Measurements from ENCODE around the gene POMT1.

Gene POMT1

GRCh38 chr9:131522257-131523085 lies 19.8 kb downstream of the POMT1 start:
- no peak overlapping the region for H3K27ac ChIP-seq (ENCODE audit: low read length)
- peaks cover 92% of the 10 kb centered on the region for H3K36me3 ChIP-seq (ENCODE audit: insufficient read depth, low read length)

DNA sequence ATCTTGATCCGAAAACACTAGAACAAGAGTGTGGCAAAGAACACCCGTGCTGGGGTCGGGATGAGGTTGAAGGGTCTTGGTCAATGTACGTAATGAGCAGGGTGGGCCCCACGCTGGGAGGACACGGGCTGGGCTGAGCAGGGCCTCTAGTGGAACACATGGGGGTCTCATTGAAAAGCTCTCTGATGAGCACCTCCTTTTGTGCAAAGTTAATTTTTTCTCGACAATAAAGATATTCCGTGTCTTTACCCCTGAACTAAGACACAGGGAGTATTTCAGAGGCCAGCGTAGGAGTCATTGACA lies 20.3 kb downstream of the POMT1 start:
- no peaks in the 10 kb centered on the region for H3K9me3 ChIP-seq (ENCODE audit: insufficient read depth, low read length, severe bottlenecking)
- H3K36me3 ChIP-seq (ENCODE audit: insufficient read depth, low read length): peaks cover 92% of the 10 kb centered on the region
- no peak overlapping the region for H3K4me3 ChIP-seq (ENCODE audit: low read depth in 1 of 2, low read length in 2 of 2)
- TF ChIP-seq, protein P1, sequence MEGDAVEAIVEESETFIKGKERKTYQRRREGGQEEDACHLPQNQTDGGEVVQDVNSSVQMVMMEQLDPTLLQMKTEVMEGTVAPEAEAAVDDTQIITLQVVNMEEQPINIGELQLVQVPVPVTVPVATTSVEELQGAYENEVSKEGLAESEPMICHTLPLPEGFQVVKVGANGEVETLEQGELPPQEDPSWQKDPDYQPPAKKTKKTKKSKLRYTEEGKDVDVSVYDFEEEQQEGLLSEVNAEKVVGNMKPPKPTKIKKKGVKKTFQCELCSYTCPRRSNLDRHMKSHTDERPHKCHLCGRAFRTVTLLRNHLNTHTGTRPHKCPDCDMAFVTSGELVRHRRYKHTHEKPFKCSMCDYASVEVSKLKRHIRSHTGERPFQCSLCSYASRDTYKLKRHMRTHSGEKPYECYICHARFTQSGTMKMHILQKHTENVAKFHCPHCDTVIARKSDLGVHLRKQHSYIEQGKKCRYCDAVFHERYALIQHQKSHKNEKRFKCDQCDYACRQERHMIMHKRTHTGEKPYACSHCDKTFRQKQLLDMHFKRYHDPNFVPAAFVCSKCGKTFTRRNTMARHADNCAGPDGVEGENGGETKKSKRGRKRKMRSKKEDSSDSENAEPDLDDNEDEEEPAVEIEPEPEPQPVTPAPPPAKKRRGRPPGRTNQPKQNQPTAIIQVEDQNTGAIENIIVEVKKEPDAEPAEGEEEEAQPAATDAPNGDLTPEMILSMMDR (IDR thresholded peaks at IDR 0.05; ENCODE audit: borderline replicate concordance, extremely low read depth, low read length, poor library complexity, severe bottlenecking): no peak
- no peak for TF ChIP-seq EZH2 (IDR thresholded peaks at IDR 0.05; ENCODE audit: borderline replicate concordance, low read depth, low read length, severe bottlenecking)
- no peak overlapping the region for H3K27ac ChIP-seq (ENCODE audit: low read length)
- H3K27me3 ChIP-seq (ENCODE audit: insufficient read depth, low read length, poor library complexity): no peaks in the 10 kb centered on the region
- H4K20me1 ChIP-seq (ENCODE audit: insufficient read depth, low read length): peaks cover 7% of the 10 kb centered on the region; the same call in 1 of the 2 replicates
- no peak overlapping the region for H2AFZ ChIP-seq (ENCODE audit: low read depth, low read length)
- no peaks in the 10 kb centered on the region for H3K79me2 ChIP-seq (ENCODE audit: insufficient read depth, low read length)
- peak; percentile 13; the same call in 1 of the 3 replicates for ATAC-seq (ENCODE audit: insufficient read depth, low read depth)
- H3K4me1 ChIP-seq (ENCODE audit: insufficient read depth, low read length): no peaks in the 10 kb centered on the region
- DNase-seq: no peak
- H3K9ac ChIP-seq (ENCODE audit: low read depth, low read length): no peak overlapping the region
- H3K4me2 ChIP-seq (ENCODE audit: insufficient read depth, low read length): no peak overlapping the region

More at GRCh38 chr9:131522257-131523085, 19.8 kb downstream of the POMT1 start:
- Histone ChIP-seq H3K9ac (ENCODE audit: low read depth, low read length) (no peak overlapping the region), H3K4me3 (ENCODE audit: low read depth in 1 of 2, low read length in 2 of 2) (no peak overlapping the region), H3K9me3 (ENCODE audit: insufficient read depth, low read length, severe bottlenecking) (no peaks in the 10 kb centered on the region), H2AFZ (ENCODE audit: low read depth, low read length) (no peak overlapping the region), H3K4me1 (ENCODE audit: insufficient read depth, low read length) (no peaks in the 10 kb centered on the region), H3K27me3 (ENCODE audit: insufficient read depth, low read length, poor library complexity) (no peaks in the 10 kb centered on the region), H4K20me1 (ENCODE audit: insufficient read depth, low read length) (peaks cover 7% of the 10 kb centered on the region; the same call in 1 of the 2 replicates), H3K4me2 (ENCODE audit: insufficient read depth, low read length) (no peak overlapping the region), H3K79me2 (ENCODE audit: insufficient read depth, low read length) (no peaks in the 10 kb centered on the region)
- no peak for DNase-seq
- peak; percentile 16; the same call in 1 of the 3 replicates for ATAC-seq (ENCODE audit: insufficient read depth, low read depth)
- TF ChIP-seq EZH2 (IDR thresholded peaks at IDR 0.05; ENCODE audit: borderline replicate concordance, low read depth, low read length, severe bottlenecking): no peak
- TF ChIP-seq, protein P1 (IDR thresholded peaks at IDR 0.05; ENCODE audit: borderline replicate concordance, extremely low read depth, low read length, poor library complexity, severe bottlenecking): no peak

DNA sequence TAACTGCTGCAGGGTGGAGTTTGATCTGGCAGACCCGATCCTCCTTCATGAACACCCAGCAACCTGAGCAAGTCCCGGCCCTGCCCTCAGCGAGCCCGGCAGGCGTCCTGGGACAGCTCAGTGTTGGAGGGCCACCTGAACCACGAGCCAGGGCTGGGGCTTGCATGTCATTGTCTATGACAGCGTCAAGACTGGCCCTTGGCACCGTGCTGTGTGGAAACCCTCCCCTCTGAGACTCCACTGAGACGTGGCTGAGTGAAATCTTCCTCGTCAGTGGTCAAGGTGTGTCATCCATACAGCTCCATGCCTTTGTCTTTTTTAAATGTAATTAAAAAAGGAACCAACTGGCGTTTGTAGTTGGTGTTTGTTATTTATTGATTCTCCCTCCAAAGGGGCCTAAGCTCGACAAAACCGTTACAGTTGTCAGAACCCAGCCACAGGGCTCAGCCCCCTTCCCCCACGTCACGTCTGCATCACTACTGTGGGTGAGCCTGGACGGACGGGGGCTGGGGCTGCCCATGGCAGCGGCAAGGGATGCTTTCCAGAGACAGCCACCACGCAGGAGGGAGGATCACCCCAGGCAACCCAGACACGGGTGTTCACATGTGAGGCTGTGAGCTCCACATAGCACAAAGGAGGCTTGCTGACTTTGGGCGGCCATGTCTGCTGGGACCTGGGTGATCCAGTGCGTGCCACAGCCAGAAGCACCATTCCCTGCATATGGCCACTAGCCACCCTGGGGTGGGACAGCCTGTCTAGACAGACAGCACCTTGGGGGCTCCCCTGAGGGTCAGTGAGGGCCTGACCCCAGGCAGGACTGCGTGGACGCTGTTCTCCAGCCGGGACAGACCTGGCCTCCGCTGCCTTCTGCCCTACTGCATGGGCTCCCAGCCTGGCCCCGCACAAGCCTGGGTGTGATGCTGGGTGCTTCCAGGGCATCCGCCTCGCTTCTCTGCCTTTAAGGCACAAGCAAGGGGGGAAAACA lies 21.0 kb downstream of the POMT1 start:
- no peak overlapping the region for H3K4me3 ChIP-seq (ENCODE audit: low read depth in 1 of 2, low read length in 2 of 2)
- H3K4me1 ChIP-seq (ENCODE audit: insufficient read depth, low read length): no peaks in the 10 kb centered on the region
- TF ChIP-seq, protein P1 (IDR thresholded peaks at IDR 0.05; ENCODE audit: borderline replicate concordance, extremely low read depth, low read length, poor library complexity, severe bottlenecking): no peak
- TF ChIP-seq EZH2 (IDR thresholded peaks at IDR 0.05; ENCODE audit: borderline replicate concordance, low read depth, low read length, severe bottlenecking): no peak
- H3K4me2 ChIP-seq (ENCODE audit: insufficient read depth, low read length): no peak overlapping the region
- peak; percentile 21; the same call in 1 of the 3 replicates for ATAC-seq (ENCODE audit: insufficient read depth, low read depth)
- no peak overlapping the region for H3K27ac ChIP-seq (ENCODE audit: low read length)
- no peaks in the 10 kb centered on the region for H3K9me3 ChIP-seq (ENCODE audit: insufficient read depth, low read length, severe bottlenecking)
- H3K9ac ChIP-seq (ENCODE audit: low read depth, low read length): no peak overlapping the region
- no peak for DNase-seq
- peaks cover 92% of the 10 kb centered on the region for H3K36me3 ChIP-seq (ENCODE audit: insufficient read depth, low read length)
- peaks cover 2% of the 10 kb centered on the region; the same call in 1 of the 2 replicates for H3K79me2 ChIP-seq (ENCODE audit: insufficient read depth, low read length)
- no peaks in the 10 kb centered on the region for H3K27me3 ChIP-seq (ENCODE audit: insufficient read depth, low read length, poor library complexity)
- H2AFZ ChIP-seq (ENCODE audit: low read depth, low read length): no peak overlapping the region
- H4K20me1 ChIP-seq (ENCODE audit: insufficient read depth, low read length): peaks cover 7% of the 10 kb centered on the region; the same call in 1 of the 2 replicates
